NCI-H1417 (cell line): Measurements from ENCODE around the gene LRMDA.

ENCODE experiments used
- DNase-seq, 3 experiments: peaks; one replicate each; lab custom pipeline; 2025; lab: John Stamatoyannopoulos, UW

Gene LRMDA

DNA sequence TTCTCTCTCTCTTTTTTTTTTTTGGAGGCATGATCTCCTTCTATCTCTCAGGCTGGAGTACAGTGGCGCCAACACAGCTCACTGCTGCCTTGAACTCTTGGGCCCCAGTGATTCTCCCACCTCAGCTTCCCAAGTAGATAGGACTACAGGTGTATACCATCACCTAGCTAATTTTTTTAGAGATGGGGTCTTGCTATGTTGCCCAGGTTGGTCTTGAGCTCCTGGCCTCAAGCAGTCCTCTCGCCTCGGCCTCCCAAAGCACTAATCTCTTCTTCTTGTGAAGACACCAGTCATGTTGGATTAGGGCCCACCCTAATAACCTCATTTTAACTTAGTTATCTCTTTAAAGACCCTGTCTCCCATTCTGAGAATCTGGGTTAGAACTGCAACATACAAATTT, 45.6 kb downstream of the LRMDA start:
- DNase-seq = no peak

DNA sequence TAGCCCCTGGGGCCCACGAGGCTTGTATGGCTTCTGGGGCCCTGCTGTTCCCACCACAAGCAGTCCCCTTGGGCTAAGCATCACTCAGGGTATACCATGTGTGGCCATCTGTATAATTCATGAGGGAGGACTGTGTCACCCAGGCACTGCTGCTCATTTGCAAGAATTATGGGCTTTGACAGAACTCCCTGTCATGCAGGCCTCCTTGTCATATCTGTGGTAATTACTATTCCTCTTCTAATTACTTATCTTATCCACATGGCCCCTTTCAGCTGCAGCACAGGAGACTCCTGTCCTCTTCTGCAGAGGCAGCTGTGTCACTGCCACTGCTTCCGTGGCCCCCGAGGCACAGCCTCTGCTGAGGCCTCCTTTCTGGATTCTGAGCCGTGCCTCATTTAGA, 46.3 kb downstream of the LRMDA start:
- peak in 1 of 3 experiments; percentile 7 for DNase-seq

DNA sequence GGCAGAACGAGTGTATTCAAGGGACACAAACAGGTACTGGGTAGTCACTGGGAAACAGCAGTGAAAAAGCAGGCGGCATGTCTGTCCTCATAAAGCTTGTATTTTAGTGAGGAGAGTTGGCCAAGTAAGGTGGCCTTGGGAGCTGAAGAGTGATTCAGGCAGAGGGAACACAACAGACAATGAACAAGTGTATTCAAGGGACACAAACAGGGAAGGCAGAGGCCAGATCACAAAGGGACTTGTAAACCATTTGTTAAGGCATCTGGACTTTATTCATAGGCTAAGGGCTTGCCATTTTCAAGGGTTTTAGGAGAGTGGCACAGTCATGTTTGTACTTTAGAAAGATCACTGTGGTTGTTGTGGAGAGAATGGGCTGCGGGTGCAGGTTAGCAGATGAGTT, 49.0 kb downstream of the LRMDA start:
- DNase-seq = no peak

GRCh38 chr10:75483188-75483587, 51.8 kb downstream of the LRMDA start:
- DNase-seq = no peak

DNA sequence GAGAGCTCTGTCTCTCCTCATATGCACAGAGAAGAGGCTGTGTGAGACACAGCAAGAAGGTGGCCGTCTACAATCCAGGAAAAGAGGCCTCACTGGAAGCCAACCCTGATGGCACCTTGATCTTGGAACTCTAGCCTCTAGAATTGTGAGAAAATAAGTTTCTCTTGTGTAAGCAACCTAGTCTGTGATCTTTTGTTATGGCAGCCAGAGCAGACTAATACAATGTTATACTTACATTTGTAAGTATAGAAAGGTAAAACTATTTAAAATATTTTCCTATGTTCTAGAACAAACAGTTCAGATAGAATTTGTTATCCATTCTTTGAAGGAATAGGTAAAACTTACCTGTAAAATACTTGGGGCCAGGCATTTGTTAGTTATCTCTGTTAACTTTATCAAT, 53.3 kb downstream of the LRMDA start:
- DNase-seq = no peak

- DNase-seq = no peak
These were observed 55.2 kb downstream of the LRMDA start for GRCh38 chr10:75486591-75486990.

DNA sequence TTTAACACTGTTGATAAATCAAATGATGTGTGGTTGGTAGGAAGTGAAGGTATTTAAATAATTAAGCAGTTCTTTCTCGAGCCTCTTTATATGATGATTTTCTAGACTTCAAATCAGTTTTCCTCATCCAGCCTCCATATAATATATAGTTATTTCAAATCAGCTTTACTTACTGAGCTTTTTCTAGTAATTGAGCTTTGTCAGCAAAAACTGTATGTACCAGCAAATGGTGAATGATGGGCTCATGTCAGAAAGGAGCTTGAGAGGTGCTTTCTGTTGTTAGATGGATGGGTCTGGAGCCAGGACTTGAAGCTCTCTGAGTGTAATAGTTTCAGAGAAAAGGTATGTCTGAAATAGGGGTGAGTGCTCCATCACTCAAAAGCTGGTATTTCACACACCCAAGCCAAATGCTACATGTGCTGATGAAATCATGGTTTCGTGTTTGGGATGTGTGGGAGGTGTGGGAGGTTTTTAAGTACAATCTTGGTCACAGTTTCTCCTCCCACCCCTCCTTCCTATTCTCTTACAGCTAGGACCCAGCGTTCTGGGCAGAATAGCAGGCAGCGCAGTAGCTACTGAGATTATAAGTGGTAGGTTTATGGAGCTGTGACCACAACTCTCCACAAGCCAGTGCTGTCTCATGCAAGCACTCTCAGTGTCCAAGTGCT, 55.8 kb downstream of the LRMDA start:
- no peak for DNase-seq

DNA sequence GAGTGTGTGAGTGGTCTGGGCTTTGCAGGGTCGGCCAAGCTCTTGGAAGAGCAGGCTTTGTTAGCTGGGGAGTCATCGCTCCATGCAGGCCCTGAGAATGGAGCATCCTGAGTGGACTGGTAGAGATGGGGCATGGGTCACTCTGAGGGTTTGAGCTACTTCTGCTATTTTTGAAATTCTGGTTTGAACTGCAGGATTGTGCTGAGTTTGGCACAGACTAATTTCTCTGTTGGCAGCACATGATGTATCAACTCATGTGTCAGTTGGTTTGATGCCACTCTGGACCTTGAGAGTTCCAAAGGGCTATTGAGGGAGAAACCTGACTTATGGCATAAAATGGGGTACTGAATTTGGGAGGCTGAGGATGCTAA, 56.3 kb downstream of the LRMDA start:
- DNase-seq = no peak

DNA sequence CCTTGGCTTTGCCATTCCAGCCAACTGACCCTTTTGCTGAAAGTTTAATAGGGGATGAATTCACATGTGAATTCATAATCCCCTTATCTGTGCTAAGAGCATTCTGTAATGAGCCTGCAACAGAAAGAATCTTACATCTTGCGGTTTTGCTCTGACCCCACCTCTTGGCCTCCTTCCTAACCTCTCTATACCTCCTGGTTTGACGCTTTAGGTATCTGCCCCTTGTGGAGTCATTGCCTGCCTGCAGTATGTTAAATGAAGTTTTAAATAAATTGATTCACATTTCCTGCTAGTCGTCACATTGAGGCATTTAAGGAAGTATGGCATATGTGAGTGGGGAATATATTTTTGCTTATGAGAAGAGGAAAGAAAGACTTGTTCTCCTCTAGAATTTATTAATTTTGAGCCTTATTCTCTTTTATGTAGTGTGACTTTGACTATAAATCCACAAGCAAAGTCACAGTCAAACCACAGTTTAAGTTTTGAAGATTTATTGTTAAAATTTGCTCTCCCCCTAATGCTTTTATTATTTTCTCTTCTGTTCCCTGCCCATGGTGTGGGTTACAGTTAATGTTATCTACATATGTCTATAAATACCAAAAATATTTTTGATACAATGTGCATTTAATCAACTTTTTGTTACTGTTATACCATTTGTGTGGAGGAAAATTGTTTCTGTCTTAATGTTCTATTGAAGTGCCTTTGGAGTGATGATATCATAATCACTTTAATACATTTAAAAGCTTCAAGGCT, 60.9 kb downstream of the LRMDA start:
- DNase-seq = no peak

GRCh38 chr10:75493464-75493863, 62.0 kb downstream of the LRMDA start:
- no peak for DNase-seq

GRCh38 chr10:75495434-75496190, 64.2 kb downstream of the LRMDA start:
- DNase-seq = no peak

- DNase-seq = no peak
These were observed 64.8 kb downstream of the LRMDA start for GRCh38 chr10:75496191-75496567.

- peak in 1 of 3 experiments; percentile 52 for DNase-seq
These were observed 66.8 kb downstream of the LRMDA start for GRCh38 chr10:75497997-75498883.

GRCh38 chr10:75498884-75499350, 67.5 kb downstream of the LRMDA start:
- DNase-seq = no peak

DNA sequence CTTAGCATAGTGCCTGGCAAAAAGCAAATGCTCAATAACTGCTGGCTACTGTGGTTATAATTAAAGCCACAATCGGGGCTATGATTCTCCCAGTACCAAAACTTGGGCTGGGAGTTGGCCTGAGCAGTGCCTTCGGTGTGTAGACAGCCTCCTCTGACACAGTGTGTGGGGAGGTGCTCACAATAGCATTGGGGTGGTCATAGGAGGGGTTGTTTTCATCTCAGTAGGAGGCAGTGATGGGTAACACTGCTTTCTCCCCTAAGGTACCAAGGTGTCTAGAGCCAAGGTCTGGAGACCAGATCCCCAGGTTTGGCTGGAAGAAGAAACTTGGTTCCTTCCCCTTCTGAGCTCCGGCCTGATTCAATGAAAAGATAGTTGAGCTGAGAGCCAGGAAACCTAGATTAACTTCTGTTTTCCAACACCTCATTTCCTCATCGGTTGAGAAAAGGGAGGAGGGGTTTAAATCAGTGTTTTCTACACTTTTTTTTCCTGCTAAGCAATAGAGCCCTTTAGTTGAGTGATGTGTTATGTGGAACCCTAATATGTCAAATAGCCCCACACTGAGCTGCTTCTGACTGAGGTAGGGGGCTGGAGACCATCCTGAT, 68.2 kb downstream of the LRMDA start:
- no peak for DNase-seq

GRCh38 chr10:75502389-75502788, 71.0 kb downstream of the LRMDA start:
- no peak for DNase-seq

DNA sequence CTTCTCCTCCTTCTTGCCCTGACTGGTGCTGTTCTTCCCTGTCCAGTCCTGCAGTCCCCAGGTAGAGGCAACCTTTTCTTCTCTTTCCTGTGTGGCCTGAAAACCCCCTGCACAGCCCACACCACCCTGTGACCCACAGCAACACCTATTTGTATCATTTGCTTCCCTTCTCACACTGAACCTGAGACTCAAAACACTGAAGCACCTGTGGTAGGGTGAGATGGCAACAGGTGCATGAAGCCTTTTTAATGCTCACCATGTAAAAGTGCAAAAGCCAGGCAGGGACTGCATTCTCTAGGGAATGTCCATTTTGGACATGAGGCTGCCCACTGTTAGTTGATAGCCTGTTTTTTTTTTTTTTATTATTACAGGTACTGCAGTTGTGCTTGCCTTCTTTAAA, 71.4 kb downstream of the LRMDA start:
- no peak for DNase-seq

DNA sequence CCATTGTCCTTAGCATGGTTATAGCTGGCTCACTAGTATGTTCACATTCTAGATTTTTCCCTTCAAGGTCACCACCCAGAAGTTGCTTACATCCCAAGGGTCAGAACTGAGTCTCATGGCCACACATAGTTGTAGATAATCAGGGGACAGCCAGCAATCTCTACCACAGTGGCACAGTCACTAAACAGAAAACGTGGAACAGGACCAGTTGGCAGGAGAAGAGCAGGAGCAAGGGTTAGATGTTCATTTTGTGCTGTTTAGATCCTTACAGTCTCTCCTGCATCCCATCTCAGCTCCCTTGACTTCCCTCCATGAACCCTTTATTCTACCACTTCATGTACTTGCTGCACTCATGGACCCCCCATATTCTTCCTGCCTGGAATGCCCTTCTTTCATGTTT, 73.9 kb downstream of the LRMDA start:
- no peak for DNase-seq

- no peak for DNase-seq
These were observed 74.5 kb downstream of the LRMDA start for GRCh38 chr10:75505840-75506506.

DNA sequence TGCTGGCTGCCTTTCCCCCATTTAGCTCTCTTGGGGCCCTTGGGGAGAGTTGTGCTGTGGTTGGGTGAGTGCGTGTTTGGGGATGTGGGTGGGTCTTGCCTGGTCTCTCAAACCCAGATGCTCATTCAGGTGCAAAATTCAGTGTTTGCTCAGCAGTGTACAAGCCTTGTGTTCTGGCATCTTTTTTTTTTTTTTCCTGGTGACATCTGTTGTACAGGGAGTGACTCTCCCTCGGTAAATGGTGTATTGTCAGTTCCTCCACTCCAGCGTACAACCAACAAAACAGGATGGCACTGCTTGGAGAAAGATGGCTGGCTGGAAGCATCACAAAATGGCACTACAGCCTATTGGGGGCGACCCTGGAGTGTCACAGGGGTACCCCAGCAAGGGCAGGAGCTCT, 75.5 kb downstream of the LRMDA start:
- DNase-seq = peak in 1 of 3 experiments; percentile 15

DNA sequence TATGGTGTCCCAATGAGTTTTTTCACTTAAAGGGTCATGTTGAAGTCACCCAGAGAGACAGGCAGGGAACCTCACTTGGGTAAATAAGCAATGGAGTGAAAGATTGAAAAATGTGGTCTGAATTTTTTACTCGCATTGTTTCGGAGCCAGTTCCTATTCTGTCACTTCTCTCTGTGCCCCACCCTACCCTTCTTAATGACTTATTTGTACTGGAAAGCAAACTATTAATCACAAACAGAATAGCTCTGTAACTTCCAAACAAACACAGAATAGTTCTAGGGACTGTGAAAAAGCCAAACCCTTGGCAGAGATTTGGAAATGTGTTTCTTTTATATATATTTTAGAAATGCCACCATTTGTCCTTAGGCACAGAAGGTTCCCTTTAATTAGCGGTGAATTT, 76.0 kb downstream of the LRMDA start:
- no peak for DNase-seq
